Breast epithelium (tissue), 4 donors: ENCODE measurements around the gene C9orf43. TPM values are rescaled to one million over a fixed set of nuclear protein-coding genes. Genes with fewer than 3 reads are reported as not detected.

ENCODE experiments used
- DNase-seq, 2 donors: peaks; one replicate each; pipeline ENCODE4 v3.0.0-alpha.2; 2019; ENCODE audit warnings: low spot score in 2 of 2
- H3K27ac ChIP-seq, 2 donors: fragments of 200-600 bp; sonication (generic) in 1 of 2; one replicate each; pipeline ENCODE4 v1.5.1; 2016 to 2019; ENCODE audit warnings: mild to moderate bottlenecking in 1 of 2
- H3K27me3 ChIP-seq, 2 donors: fragments of 200-600 bp; sonication (generic) in 1 of 2; one replicate each; pipeline versions ENCODE4 v1.5.1 to v1.6.0; 2017 to 2019; ENCODE audit warnings: control low read depth in 1 of 2, mild to moderate bottlenecking in 1 of 2
- H3K36me3 ChIP-seq: fragments of 200-600 bp; one replicate; pipeline ENCODE4 v1.5.1; 2019
- H3K4me1 ChIP-seq, 2 donors: fragments of 200-600 bp; sonication (generic); one replicate each; pipeline ENCODE4 v1.5.1; 2016 to 2019; ENCODE audit warnings: control low read depth in 1 of 2
- H3K4me3 ChIP-seq, 3 donors: fragments of 200-600 bp; sonication (generic); 1 replicate in 2 of 3; 2 replicates in 1 of 3; pipeline ENCODE4 v1.5.1; 2016 to 2019; ENCODE audit warnings: mild to moderate bottlenecking in 3 of 3, moderate library complexity in 2 of 3
- H3K9me3 ChIP-seq, 2 donors: fragments of 200-600 bp; sonication (generic) in 1 of 2; one replicate each; pipeline ENCODE4 v1.5.1; 2016 to 2019; ENCODE audit warnings: control low read depth in 1 of 2
- CTCF ChIP-seq, 3 donors: fragments of 450-650 bp; IDR thresholded peaks; one replicate each; pipeline ENCODE4 v1.5.1; 2016 to 2017; ENCODE audit warnings: antibody characterized with exemption in 3 of 3, mild to moderate bottlenecking in 3 of 3, moderate library complexity in 3 of 3
- POLR2A ChIP-seq: fragments of 450-650 bp; IDR thresholded peaks from one replicate; pipeline ENCODE4 v1.6.1; 2016; ENCODE audit warnings: antibody characterized with exemption, mild to moderate bottlenecking, moderate library complexity
- POLR2AphosphoS5 ChIP-seq, 3 donors: sonication (generic); formaldehyde crosslinking; IDR thresholded peaks; one replicate each; pipeline ENCODE4 v1.6.1; 2017; ENCODE audit warnings: antibody characterized with exemption in 3 of 3
- intact Hi-C: fragments of 100-400 bp; cut with DNase I; formaldehyde crosslinking; loops from one replicate; pipeline ENCODE4 v1.15.1; 2023; ENCODE audit warnings: low total_unique reads
- total RNA-seq, 3 donors: library from RNA; depleted of rRNA; stranded (reverse); fragments of >200 nt; gene quantifications; one replicate each; pipeline ENCODE4 v1.1.0, GENCODE V29; 2016

The C9orf43 gene
- total RNA-seq, 3 donors from 2014 or later: 0.59 to 1.6 (median 0.66) TPM

GRCh38 chr9:113444736-113445135 lies 34.2 kb downstream of the C9orf43 start:
- no peaks in the 10 kb centered on the region for H3K36me3 ChIP-seq
- DNase-seq: no peak
- H3K4me1 ChIP-seq: no peaks in the 10 kb centered on the region
- intact Hi-C loops: loop anchor here (5.0 kb wide), 1 partner anchor 213 kb away; no protein-coding TSS in a partner anchor
- TF ChIP-seq POLR2A (no peak), POLR2AphosphoS5 (IDR thresholded peaks at IDR 0.05) (no peak), CTCF (IDR thresholded peaks at IDR 0.05) (no peak)
- no peak overlapping the region for H3K4me3 ChIP-seq
- no peaks in the 10 kb centered on the region for H3K9me3 ChIP-seq
- no peaks in the 10 kb centered on the region for H3K27me3 ChIP-seq
- no peak overlapping the region for H3K27ac ChIP-seq

DNA sequence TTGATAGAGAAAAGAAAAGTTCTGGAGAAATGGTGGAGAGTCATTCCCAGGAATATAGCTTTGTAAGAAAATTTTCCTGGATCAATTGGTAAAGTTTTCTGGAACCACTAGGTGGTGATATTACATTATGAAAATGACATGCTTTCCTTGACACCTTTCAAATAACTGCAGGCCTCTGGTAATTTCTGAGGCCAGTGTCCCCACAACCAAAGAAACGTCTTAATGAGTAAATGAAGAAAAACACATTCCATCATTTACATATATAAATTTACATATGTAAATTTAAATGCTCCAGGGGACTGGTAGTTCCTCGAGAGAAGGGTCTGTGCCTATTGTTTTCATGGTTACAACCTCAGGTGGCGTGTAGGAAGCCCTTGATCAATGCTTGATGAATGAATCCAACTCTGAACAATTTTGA lies 35.8 kb downstream of the C9orf43 start:
- no peak for TF ChIP-seq POLR2AphosphoS5 (IDR thresholded peaks at IDR 0.05)
- TF ChIP-seq CTCF (IDR thresholded peaks at IDR 0.05): peak; percentile 47 to 77 (median 76)
- Histone ChIP-seq H3K4me3 (no peak overlapping the region), H3K27ac (no peak overlapping the region), H3K4me1 (no peaks in the 10 kb centered on the region), H3K27me3 (no peaks in the 10 kb centered on the region), H3K9me3 (no peaks in the 10 kb centered on the region), H3K36me3 (no peaks in the 10 kb centered on the region)
- intact Hi-C loops: loop anchor here (5.0 kb wide), 1 partner anchor 211 kb away; no protein-coding TSS in a partner anchor
- DNase-seq: no peak

GRCh38 chr9:113449376-113449775 lies 38.8 kb downstream of the C9orf43 start:
- intact Hi-C loops: loop anchor here (5.0 kb wide), 1 partner anchor 208 kb away; no protein-coding TSS in a partner anchor
- no peaks in the 10 kb centered on the region for H3K9me3 ChIP-seq
- DNase-seq: no peak
- H3K27ac ChIP-seq: no peak overlapping the region
- H3K27me3 ChIP-seq: no peaks in the 10 kb centered on the region
- TF ChIP-seq POLR2AphosphoS5 (IDR thresholded peaks at IDR 0.05) (no peak), POLR2A (no peak), CTCF (IDR thresholded peaks at IDR 0.05) (no peak)
- H3K4me3 ChIP-seq: no peak overlapping the region
- no peaks in the 10 kb centered on the region for H3K36me3 ChIP-seq
- H3K4me1 ChIP-seq: no peaks in the 10 kb centered on the region

GRCh38 chr9:113452113-113452605 lies 41.6 kb downstream of the C9orf43 start:
- no peak overlapping the region for H3K4me3 ChIP-seq
- no peaks in the 10 kb centered on the region for H3K36me3 ChIP-seq
- H3K27ac ChIP-seq: no peak overlapping the region
- DNase-seq: no peak
- H3K4me1 ChIP-seq: peaks cover 0 to 3% of the 10 kb centered on the region in 2 donors
- H3K27me3 ChIP-seq: no peaks in the 10 kb centered on the region
- H3K9me3 ChIP-seq: no peaks in the 10 kb centered on the region
- TF ChIP-seq POLR2AphosphoS5 (IDR thresholded peaks at IDR 0.05) (no peak), POLR2A (no peak), CTCF (IDR thresholded peaks at IDR 0.05) (no peak)
- intact Hi-C loops: no loop called here

GRCh38 chr9:113454914-113455761 lies 44.6 kb downstream of the C9orf43 start:
- peak in 1 of 3 donors; percentile 15 for TF ChIP-seq POLR2AphosphoS5 (IDR thresholded peaks at IDR 0.05)
- TF ChIP-seq CTCF (IDR thresholded peaks at IDR 0.05): no peak
- no peak for TF ChIP-seq POLR2A
- intact Hi-C loops: no loop called here
- H3K4me1 ChIP-seq: peaks cover 0 to 3% of the 10 kb centered on the region in 2 donors
- DNase-seq: no peak
- H3K4me3 ChIP-seq: no peak overlapping the region
- no peaks in the 10 kb centered on the region for H3K9me3 ChIP-seq
- no peaks in the 10 kb centered on the region for H3K27me3 ChIP-seq
- H3K36me3 ChIP-seq: no peaks in the 10 kb centered on the region
- peak overlapping the region; percentile 82 to 88 for H3K27ac ChIP-seq
